HCT116 (cell line): ENCODE data around the gene FLNA. TPM values are rescaled to one million over a fixed set of nuclear protein-coding genes. Genes with fewer than 3 reads are reported as not detected.

ENCODE experiments used
- ATAC-seq: fragments of 200-7000 bp; cut with Tn5 transposase; 2 replicates; pipeline ENCODE4 v1.9.1; 2020; ENCODE audit warnings: mild to moderate bottlenecking, moderate library complexity
- BruUV-seq: library from RNA; stranded (reverse); fragments of 400-500 nt; replicated peaks from 2 replicates; lab custom pipeline; 2021; lab: Mats Ljungman, UMichigan
- CTCF ChIA-PET: fragments of 300-600 bp; sonication (Branson Sonifier 250); formaldehyde crosslinking; loops from one replicate; lab custom pipeline; 2021; ENCODE audit warnings: antibody characterized with exemption; lab: Charles Lee
- POLR2A ChIA-PET: fragments of 300-600, 350-600 bp; sonication (Branson Sonifier 250); formaldehyde crosslinking; loops from one replicate; lab custom pipeline; 2021; ENCODE audit warnings: antibody characterized with exemption; lab: Charles Lee
- RAD21 ChIA-PET, 2 experiments: fragments of 300-600 bp; sonication (Branson Sonifier 250); formaldehyde crosslinking; loops; one replicate each; lab custom pipeline; 2023; ENCODE audit warnings: low total read pairs in 2 of 2; ENCODE audit not compliant: uncharacterized antibody in 2 of 2, unreplicated experiment in 2 of 2, low non-redundant PET in 1 of 2; lab: Charles Lee
- DNase-seq: peaks from one replicate; pipeline ENCODE4 v3.0.0-alpha.2; 2010; ENCODE audit warnings: low read depth, low spot score
- H2AFZ ChIP-seq: fragments of 200-600 bp; shearing (Covaris generic), sonication (generic); 2 replicates; pipeline ENCODE4 v1.6.1; 2017; ENCODE audit warnings: low read depth, mixed run types, mixed read lengths, antibody characterized with exemption, low read length; ENCODE audit not compliant: poor library complexity, severe bottlenecking
- H3K27ac ChIP-seq: 2 replicates; pipeline ENCODE4 v1.5.1; 2012; ENCODE audit warnings: low read depth, low read length
- H3K27me3 ChIP-seq: fragments of 200-600 bp; sonication (generic); 2 replicates; pipeline ENCODE4 v1.6.1; 2016; ENCODE audit warnings: mixed run types, low read length, mixed read lengths; ENCODE audit not compliant: insufficient read depth
- H3K36me3 ChIP-seq, 2 experiments: fragments of 200-500 bp in 1 of 2; fragments of 200-600 bp in 1 of 2; sonication (Bioruptor generic) in 1 of 2; sonication (generic) in 1 of 2; 2 replicates each; pipeline versions ENCODE4 v1.5.1 to v1.6.1; 2014 to 2016; ENCODE audit warnings: low read length in 2 of 2, inconsistent platforms in 1 of 2, mixed read lengths in 1 of 2, mixed run types in 1 of 2; ENCODE audit not compliant: insufficient read depth in 2 of 2, control insufficient read depth in 1 of 2
- H3K4me1 ChIP-seq, 2 experiments: fragments of 200-600 bp in 1 of 2; sonication (generic) in 1 of 2; 2 replicates each; pipeline versions ENCODE4 v1.5.1 to v1.6.1; 2012 to 2017; ENCODE audit warnings: low read length in 2 of 2, inconsistent platforms in 1 of 2, mild to moderate bottlenecking in 1 of 2, mixed read lengths in 1 of 2, mixed run types in 1 of 2, moderate library complexity in 1 of 2; ENCODE audit not compliant: insufficient read depth in 2 of 2, control insufficient read depth in 1 of 2
- H3K4me2 ChIP-seq: fragments of 200-600 bp; sonication (generic); 2 replicates; pipeline ENCODE4 v1.6.1; 2017; ENCODE audit warnings: mixed run types, low read length, mixed read lengths
- H3K4me3 ChIP-seq, 2 experiments: fragments of 200-600 bp in 1 of 2; sonication (generic) in 1 of 2; replicated peaks in 1 of 2; 2 replicates each; pipeline ENCODE4 v1.5.1; 2011 to 2016; ENCODE audit warnings: low read length in 2 of 2, control low read depth in 1 of 2, low read depth in 1 of 2, mild to moderate bottlenecking in 1 of 2, mixed read lengths in 1 of 2, mixed run types in 1 of 2
- H3K79me2 ChIP-seq: fragments of 200-600 bp; sonication (generic); 2 replicates; pipeline ENCODE4 v1.6.1; 2017; ENCODE audit warnings: mild to moderate bottlenecking, mixed run types, low read length, moderate library complexity, mixed read lengths; ENCODE audit not compliant: insufficient read depth
- H3K9ac ChIP-seq: fragments of 200-600 bp; sonication (generic); 2 replicates; pipeline ENCODE4 v1.6.1; 2016; ENCODE audit warnings: low read length, mixed read lengths
- H3K9me2 ChIP-seq: fragments of 200-600 bp; sonication (generic), shearing (Covaris generic); 2 replicates; pipeline ENCODE4 v1.6.1; 2017; ENCODE audit warnings: mixed run types, mild to moderate bottlenecking, moderate library complexity; ENCODE audit not compliant: insufficient read depth
- H3K9me3 ChIP-seq, 2 experiments: fragments of 200-500 bp in 1 of 2; fragments of 200-600 bp in 1 of 2; sonication (Bioruptor generic) in 1 of 2; sonication (generic) in 1 of 2; 2 replicates each; pipeline ENCODE4 v1.6.1; 2014 to 2017; ENCODE audit warnings: low read length in 2 of 2, mixed read lengths in 2 of 2, inconsistent platforms in 1 of 2, low read depth in 1 of 2, mild to moderate bottlenecking in 1 of 2, mixed run types in 1 of 2, moderate library complexity in 1 of 2; ENCODE audit not compliant: control insufficient read depth in 1 of 2, insufficient read depth in 1 of 2
- H4K20me1 ChIP-seq: fragments of 200-600 bp; sonication (generic), shearing (Covaris generic); 2 replicates; pipeline ENCODE4 v1.6.1; 2017; ENCODE audit warnings: mixed run types, mild to moderate bottlenecking, moderate library complexity; ENCODE audit not compliant: insufficient read depth
- CBX3 ChIP-seq: IDR thresholded peaks from 2 replicates; pipeline ENCODE4 v1.6.1; 2012; ENCODE audit warnings: low read depth
- CEBPB ChIP-seq: IDR thresholded peaks from 2 replicates; pipeline ENCODE4 v1.6.1; 2012; ENCODE audit warnings: low read depth
- EGR1 ChIP-seq: IDR thresholded peaks from 2 replicates; pipeline ENCODE4 v1.6.1; 2012; ENCODE audit warnings: low read depth
- EZH2 ChIP-seq: fragments of 200-600 bp; sonication (generic); IDR thresholded peaks from 2 replicates; pipeline ENCODE4 v1.6.1; 2017; ENCODE audit warnings: antibody characterized with exemption, mixed run types
- FOSL1 ChIP-seq: IDR thresholded peaks from 2 replicates; pipeline ENCODE4 v1.6.1; 2012; ENCODE audit warnings: low read depth
- JUND ChIP-seq: IDR thresholded peaks from 2 replicates; pipeline ENCODE4 v1.6.1; 2012
- SIN3A ChIP-seq: IDR thresholded peaks from 2 replicates; pipeline ENCODE4 v1.6.1; 2012; ENCODE audit warnings: low read depth
- SP1 ChIP-seq: IDR thresholded peaks from 2 replicates; pipeline ENCODE4 v1.6.1; 2012; ENCODE audit warnings: low read depth
- TCF7L2 ChIP-seq: IDR thresholded peaks from 2 replicates; pipeline ENCODE4 v1.7.0; 2011; ENCODE audit warnings: borderline replicate concordance, inconsistent platforms; ENCODE audit not compliant: insufficient read depth, insufficient read length; ENCODE audit errors: extremely low read depth
- YY1 ChIP-seq: IDR thresholded peaks from 2 replicates; pipeline ENCODE4 v1.6.1; 2011; ENCODE audit warnings: low read length, low read depth, moderate library complexity, mild to moderate bottlenecking; ENCODE audit not compliant: insufficient replicate concordance; ENCODE audit errors: extremely low read depth
- ZFX ChIP-seq: fragments of 450-650 bp; IDR thresholded peaks from 2 replicates; pipeline ENCODE4 v1.6.1; 2017
- intact Hi-C: fragments of 100-400 bp; cut with micrococcal nuclease; formaldehyde crosslinking; loops from 2 replicates; pipeline ENCODE4 v1.10.0; 2022
- total RNA-seq: library from RNA; stranded (reverse); gene quantifications from one replicate; pipeline ENCODE4 v1.2.1, GENCODE V29; 2021; ENCODE audit not compliant: unreplicated experiment
- TF ChIP-seq, protein P1 (sequence below): IDR thresholded peaks from 2 replicates; pipeline ENCODE4 v1.6.1; 2012
- TF ChIP-seq, protein P2 (sequence below): IDR thresholded peaks from 2 replicates; pipeline ENCODE4 v1.6.1; 2012; ENCODE audit warnings: low read depth
- TF ChIP-seq, protein P3 (sequence below): IDR thresholded peaks from 2 replicates; pipeline ENCODE4 v1.6.1; 2012
- TF ChIP-seq, protein P4 (sequence below): IDR thresholded peaks from 2 replicates; pipeline ENCODE4 v1.6.1; 2011; ENCODE audit warnings: mild to moderate bottlenecking, low read length, moderate library complexity; ENCODE audit not compliant: insufficient replicate concordance; ENCODE audit errors: extremely low read depth
- TF ChIP-seq, protein P5 (sequence below), 3 experiments: fragments of 200-600 bp in 1 of 3; sonication (generic) in 1 of 3; IDR thresholded peaks in 2 of 3; conservative IDR thresholded peaks in 1 of 3; 2 replicates each; pipeline ENCODE4 v1.5.1; 2012 to 2017; ENCODE audit warnings: low read depth in 2 of 3, low read length in 2 of 3, antibody characterized with exemption in 1 of 3, borderline replicate concordance in 1 of 3, control low read depth in 1 of 3, mild to moderate bottlenecking in 1 of 3, mixed read lengths in 1 of 3, mixed run types in 1 of 3, moderate library complexity in 1 of 3; ENCODE audit not compliant: insufficient read depth in 1 of 3

Gene FLNA
- total RNA-seq, 1 experiment from 2014 or later: 546 TPM

DNA sequence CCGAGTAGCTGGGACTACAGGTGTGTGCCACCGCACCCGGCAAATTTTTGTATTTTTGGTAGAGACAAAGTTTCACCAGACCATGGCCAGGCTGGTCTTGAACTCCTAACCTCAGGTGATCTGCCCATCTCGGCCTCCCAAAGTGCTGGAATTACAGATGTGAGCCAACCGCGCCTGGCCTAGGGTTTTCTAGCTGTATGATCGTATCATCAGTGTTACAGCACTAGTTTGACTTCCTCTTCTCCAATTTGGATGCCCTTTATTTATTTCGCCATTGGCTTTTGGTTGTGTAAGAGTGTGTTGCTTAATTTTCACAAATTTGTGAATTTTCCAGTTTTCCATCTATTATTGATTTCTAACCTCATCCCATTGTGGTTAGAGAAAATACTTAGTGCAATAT is 73.6 kb downstream of the FLNA start:
- no peaks in the 10 kb centered on the region for H3K9me3 ChIP-seq
- no peaks in the 10 kb centered on the region for H3K36me3 ChIP-seq
- no peak overlapping the region for H3K27ac ChIP-seq
- no peak overlapping the region for H3K4me3 ChIP-seq
- ChIA-PET POLR2A (no interaction called here), CTCF (no interaction called here), RAD21 (no interaction called here)
- DNase-seq: no peak
- no TSS peak for BruUV-seq
- no peaks in the 10 kb centered on the region for H3K79me2 ChIP-seq
- no peak overlapping the region for H3K9ac ChIP-seq
- no peaks in the 10 kb centered on the region for H3K9me2 ChIP-seq
- H2AFZ ChIP-seq: no peak overlapping the region
- H3K27me3 ChIP-seq: no peaks in the 10 kb centered on the region
- H3K4me1 ChIP-seq: no peaks in the 10 kb centered on the region
- ATAC-seq: no peak
- no peak overlapping the region for H3K4me2 ChIP-seq
- H4K20me1 ChIP-seq: no peaks in the 10 kb centered on the region
- intact Hi-C loops: no loop called here
- no peak for TF ChIP-seq CBX3
- TF ChIP-seq ZFX: no peak
- TF ChIP-seq, protein P1, sequence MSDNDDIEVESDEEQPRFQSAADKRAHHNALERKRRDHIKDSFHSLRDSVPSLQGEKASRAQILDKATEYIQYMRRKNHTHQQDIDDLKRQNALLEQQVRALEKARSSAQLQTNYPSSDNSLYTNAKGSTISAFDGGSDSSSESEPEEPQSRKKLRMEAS: no peak
- TF ChIP-seq, protein P2, sequence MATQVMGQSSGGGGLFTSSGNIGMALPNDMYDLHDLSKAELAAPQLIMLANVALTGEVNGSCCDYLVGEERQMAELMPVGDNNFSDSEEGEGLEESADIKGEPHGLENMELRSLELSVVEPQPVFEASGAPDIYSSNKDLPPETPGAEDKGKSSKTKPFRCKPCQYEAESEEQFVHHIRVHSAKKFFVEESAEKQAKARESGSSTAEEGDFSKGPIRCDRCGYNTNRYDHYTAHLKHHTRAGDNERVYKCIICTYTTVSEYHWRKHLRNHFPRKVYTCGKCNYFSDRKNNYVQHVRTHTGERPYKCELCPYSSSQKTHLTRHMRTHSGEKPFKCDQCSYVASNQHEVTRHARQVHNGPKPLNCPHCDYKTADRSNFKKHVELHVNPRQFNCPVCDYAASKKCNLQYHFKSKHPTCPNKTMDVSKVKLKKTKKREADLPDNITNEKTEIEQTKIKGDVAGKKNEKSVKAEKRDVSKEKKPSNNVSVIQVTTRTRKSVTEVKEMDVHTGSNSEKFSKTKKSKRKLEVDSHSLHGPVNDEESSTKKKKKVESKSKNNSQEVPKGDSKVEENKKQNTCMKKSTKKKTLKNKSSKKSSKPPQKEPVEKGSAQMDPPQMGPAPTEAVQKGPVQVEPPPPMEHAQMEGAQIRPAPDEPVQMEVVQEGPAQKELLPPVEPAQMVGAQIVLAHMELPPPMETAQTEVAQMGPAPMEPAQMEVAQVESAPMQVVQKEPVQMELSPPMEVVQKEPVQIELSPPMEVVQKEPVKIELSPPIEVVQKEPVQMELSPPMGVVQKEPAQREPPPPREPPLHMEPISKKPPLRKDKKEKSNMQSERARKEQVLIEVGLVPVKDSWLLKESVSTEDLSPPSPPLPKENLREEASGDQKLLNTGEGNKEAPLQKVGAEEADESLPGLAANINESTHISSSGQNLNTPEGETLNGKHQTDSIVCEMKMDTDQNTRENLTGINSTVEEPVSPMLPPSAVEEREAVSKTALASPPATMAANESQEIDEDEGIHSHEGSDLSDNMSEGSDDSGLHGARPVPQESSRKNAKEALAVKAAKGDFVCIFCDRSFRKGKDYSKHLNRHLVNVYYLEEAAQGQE: no peak
- TF ChIP-seq EGR1: no peak
- no peak for TF ChIP-seq TCF7L2
- TF ChIP-seq, protein P3, sequence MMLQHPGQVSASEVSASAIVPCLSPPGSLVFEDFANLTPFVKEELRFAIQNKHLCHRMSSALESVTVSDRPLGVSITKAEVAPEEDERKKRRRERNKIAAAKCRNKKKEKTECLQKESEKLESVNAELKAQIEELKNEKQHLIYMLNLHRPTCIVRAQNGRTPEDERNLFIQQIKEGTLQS: no peak
- no peak for TF ChIP-seq JUND
- TF ChIP-seq EZH2: no peak
- no peak for TF ChIP-seq SP1
- TF ChIP-seq YY1: no peak
- TF ChIP-seq SIN3A: no peak
- no peak for TF ChIP-seq FOSL1
- no peak for TF ChIP-seq CEBPB
- TF ChIP-seq, protein P4, sequence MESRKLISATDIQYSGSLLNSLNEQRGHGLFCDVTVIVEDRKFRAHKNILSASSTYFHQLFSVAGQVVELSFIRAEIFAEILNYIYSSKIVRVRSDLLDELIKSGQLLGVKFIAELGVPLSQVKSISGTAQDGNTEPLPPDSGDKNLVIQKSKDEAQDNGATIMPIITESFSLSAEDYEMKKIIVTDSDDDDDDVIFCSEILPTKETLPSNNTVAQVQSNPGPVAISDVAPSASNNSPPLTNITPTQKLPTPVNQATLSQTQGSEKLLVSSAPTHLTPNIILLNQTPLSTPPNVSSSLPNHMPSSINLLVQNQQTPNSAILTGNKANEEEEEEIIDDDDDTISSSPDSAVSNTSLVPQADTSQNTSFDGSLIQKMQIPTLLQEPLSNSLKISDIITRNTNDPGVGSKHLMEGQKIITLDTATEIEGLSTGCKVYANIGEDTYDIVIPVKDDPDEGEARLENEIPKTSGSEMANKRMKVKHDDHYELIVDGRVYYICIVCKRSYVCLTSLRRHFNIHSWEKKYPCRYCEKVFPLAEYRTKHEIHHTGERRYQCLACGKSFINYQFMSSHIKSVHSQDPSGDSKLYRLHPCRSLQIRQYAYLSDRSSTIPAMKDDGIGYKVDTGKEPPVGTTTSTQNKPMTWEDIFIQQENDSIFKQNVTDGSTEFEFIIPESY: no peak
- TF ChIP-seq, protein P5, sequence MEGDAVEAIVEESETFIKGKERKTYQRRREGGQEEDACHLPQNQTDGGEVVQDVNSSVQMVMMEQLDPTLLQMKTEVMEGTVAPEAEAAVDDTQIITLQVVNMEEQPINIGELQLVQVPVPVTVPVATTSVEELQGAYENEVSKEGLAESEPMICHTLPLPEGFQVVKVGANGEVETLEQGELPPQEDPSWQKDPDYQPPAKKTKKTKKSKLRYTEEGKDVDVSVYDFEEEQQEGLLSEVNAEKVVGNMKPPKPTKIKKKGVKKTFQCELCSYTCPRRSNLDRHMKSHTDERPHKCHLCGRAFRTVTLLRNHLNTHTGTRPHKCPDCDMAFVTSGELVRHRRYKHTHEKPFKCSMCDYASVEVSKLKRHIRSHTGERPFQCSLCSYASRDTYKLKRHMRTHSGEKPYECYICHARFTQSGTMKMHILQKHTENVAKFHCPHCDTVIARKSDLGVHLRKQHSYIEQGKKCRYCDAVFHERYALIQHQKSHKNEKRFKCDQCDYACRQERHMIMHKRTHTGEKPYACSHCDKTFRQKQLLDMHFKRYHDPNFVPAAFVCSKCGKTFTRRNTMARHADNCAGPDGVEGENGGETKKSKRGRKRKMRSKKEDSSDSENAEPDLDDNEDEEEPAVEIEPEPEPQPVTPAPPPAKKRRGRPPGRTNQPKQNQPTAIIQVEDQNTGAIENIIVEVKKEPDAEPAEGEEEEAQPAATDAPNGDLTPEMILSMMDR (IDR thresholded peaks at IDR 0.05 in 2 of 3, conservative IDR thresholded peaks at IDR 0.05 in 1 of 3; ENCODE audit: borderline replicate concordance in 1 of 3, insufficient read depth in 1 of 3, low read depth in 2 of 3, low read length in 2 of 3): no peak
